Measurements from ENCODE around the gene PTPN2.
"Not testable (repeated sequence)": the region's sequence is repeated elsewhere in the genome, so short reads cannot be mapped to it uniquely, and the experiment has no call there.

The PTPN2 gene

GRCh38 chr18:12765586-12765985 is 118.5 kb downstream of the PTPN2 start:
- DNase-seq (ENCODE audit: insufficient read length), result no peak
- TF ChIP-seq POLR2A (IDR thresholded peaks at IDR 0.05; ENCODE audit: low read depth, low read length) (no peak), TAF1 (IDR thresholded peaks at IDR 0.05; ENCODE audit: borderline replicate concordance, low read depth, low read length) (no peak), POLR2AphosphoS5 (IDR thresholded peaks at IDR 0.05; ENCODE audit: low read depth, low read length) (no peak)
- FAIRE-seq, result no peak

- TF ChIP-seq POLR2A (IDR thresholded peaks at IDR 0.05; ENCODE audit: low read depth, low read length) (no peak), POLR2AphosphoS5 (IDR thresholded peaks at IDR 0.05; ENCODE audit: low read depth, low read length) (no peak), TAF1 (IDR thresholded peaks at IDR 0.05; ENCODE audit: borderline replicate concordance, low read depth, low read length) (no peak)
Observed at GRCh38 chr18:12765126-12765525, 118.9 kb downstream of the PTPN2 start.

GRCh38 chr18:12758566-12758965 is 125.5 kb downstream of the PTPN2 start:
- DNase-seq (ENCODE audit: insufficient read length); FAIRE-seq: not testable (repeated sequence)

More at GRCh38 chr18:12765126-12765525, 118.9 kb downstream of the PTPN2 start:
- DNase-seq (ENCODE audit: insufficient read length) (no peak), FAIRE-seq (no peak)

GRCh38 chr18:12756619-12757239 is 127.3 kb downstream of the PTPN2 start:
- not testable (repeated sequence) for FAIRE-seq; DNase-seq (ENCODE audit: insufficient read length)

- not testable (repeated sequence) for FAIRE-seq; DNase-seq (ENCODE audit: insufficient read length)
Observed at GRCh38 chr18:12755606-12756005, 128.4 kb downstream of the PTPN2 start.

GRCh38 chr18:12754511-12754910 is 129.5 kb downstream of the PTPN2 start:
- DNase-seq (ENCODE audit: insufficient read length), result no peak
- TF ChIP-seq POLR2AphosphoS5 (IDR thresholded peaks at IDR 0.05; ENCODE audit: low read depth, low read length), result no peak
- no peak for TF ChIP-seq TAF1 (IDR thresholded peaks at IDR 0.05; ENCODE audit: borderline replicate concordance, low read depth, low read length)
- TF ChIP-seq POLR2A (IDR thresholded peaks at IDR 0.05; ENCODE audit: low read depth, low read length), result no peak
- FAIRE-seq, result no peak

GRCh38 chr18:12751891-12752290 is 132.1 kb downstream of the PTPN2 start:
- FAIRE-seq (no peak), DNase-seq (ENCODE audit: insufficient read length) (no peak)
- TF ChIP-seq POLR2AphosphoS5 (IDR thresholded peaks at IDR 0.05; ENCODE audit: low read depth, low read length) (no peak), POLR2A (IDR thresholded peaks at IDR 0.05; ENCODE audit: low read depth, low read length) (no peak), TAF1 (IDR thresholded peaks at IDR 0.05; ENCODE audit: borderline replicate concordance, low read depth, low read length) (no peak)

- FAIRE-seq (no peak), DNase-seq (ENCODE audit: insufficient read length) (no peak)
- TF ChIP-seq POLR2A (IDR thresholded peaks at IDR 0.05; ENCODE audit: low read depth, low read length) (no peak), POLR2AphosphoS5 (IDR thresholded peaks at IDR 0.05; ENCODE audit: low read depth, low read length) (no peak), TAF1 (IDR thresholded peaks at IDR 0.05; ENCODE audit: borderline replicate concordance, low read depth, low read length) (no peak)
Observed at GRCh38 chr18:12751503-12751884, 132.5 kb downstream of the PTPN2 start.

- no peak for TF ChIP-seq POLR2AphosphoS5 (IDR thresholded peaks at IDR 0.05; ENCODE audit: low read depth, low read length)
- no peak for TF ChIP-seq TAF1 (IDR thresholded peaks at IDR 0.05; ENCODE audit: borderline replicate concordance, low read depth, low read length)
- TF ChIP-seq POLR2A (IDR thresholded peaks at IDR 0.05; ENCODE audit: low read depth, low read length), result no peak
- DNase-seq (ENCODE audit: insufficient read length) (no peak), FAIRE-seq (no peak)
Observed at GRCh38 chr18:12750715-12751502, 133.1 kb downstream of the PTPN2 start.

GRCh38 chr18:12750076-12750714 is 133.8 kb downstream of the PTPN2 start:
- TF ChIP-seq POLR2A (IDR thresholded peaks at IDR 0.05; ENCODE audit: low read depth, low read length), result no peak
- TF ChIP-seq TAF1 (IDR thresholded peaks at IDR 0.05; ENCODE audit: borderline replicate concordance, low read depth, low read length), result no peak
- no peak for TF ChIP-seq POLR2AphosphoS5 (IDR thresholded peaks at IDR 0.05; ENCODE audit: low read depth, low read length)
- FAIRE-seq, result no peak
- no peak for DNase-seq (ENCODE audit: insufficient read length)

GRCh38 chr18:12749121-12749520 is 134.9 kb downstream of the PTPN2 start:
- FAIRE-seq (no peak), DNase-seq (ENCODE audit: insufficient read length) (no peak)
- TF ChIP-seq POLR2A (IDR thresholded peaks at IDR 0.05; ENCODE audit: low read depth, low read length) (no peak), POLR2AphosphoS5 (IDR thresholded peaks at IDR 0.05; ENCODE audit: low read depth, low read length) (no peak)

- no peak for DNase-seq (ENCODE audit: insufficient read length)
- no peak for FAIRE-seq
- TF ChIP-seq TAF1 (IDR thresholded peaks at IDR 0.05; ENCODE audit: borderline replicate concordance, low read depth, low read length) (no peak), POLR2A (IDR thresholded peaks at IDR 0.05; ENCODE audit: low read depth, low read length) (no peak), POLR2AphosphoS5 (IDR thresholded peaks at IDR 0.05; ENCODE audit: low read depth, low read length) (no peak)
Observed at GRCh38 chr18:12748671-12749070, 135.4 kb downstream of the PTPN2 start.

Data from GM12892 (cell line).